Endothelial cell of umbilical vein (primary cell): ENCODE data around the gene CACNA2D1.

Experiments used
- EZH2 ChIP-seq: IDR thresholded peaks from 2 replicates; pipeline ENCODE4 v1.6.1; 2012; ENCODE audit warnings: borderline replicate concordance, low read depth, mild to moderate bottlenecking, moderate library complexity, low read length, inconsistent platforms; ENCODE audit not compliant: severe bottlenecking
- GATA2 ChIP-seq: IDR thresholded peaks from 2 replicates; pipeline ENCODE4 v1.7.0; 2011; ENCODE audit warnings: low read depth, mild to moderate bottlenecking, moderate library complexity, mixed read lengths, low read length; ENCODE audit not compliant: insufficient read length, insufficient read depth
- JUN ChIP-seq: IDR thresholded peaks from 2 replicates; pipeline ENCODE4 v1.6.1; 2011; ENCODE audit warnings: borderline replicate concordance, low read depth; ENCODE audit not compliant: insufficient read length, insufficient read depth
- MYC ChIP-seq: IDR thresholded peaks from one replicate; pipeline ENCODE4 v1.6.1; 2011; ENCODE audit warnings: mild to moderate bottlenecking, low read depth, low read length
- POLR2A ChIP-seq: IDR thresholded peaks from 2 replicates; pipeline ENCODE4 v1.6.1; 2012; ENCODE audit warnings: low read depth, mild to moderate bottlenecking, control low read depth, low read length
- POLR2AphosphoS5 ChIP-seq: IDR thresholded peaks from 2 replicates; pipeline ENCODE4 v1.6.1; 2012; ENCODE audit warnings: low read depth, mild to moderate bottlenecking, control low read depth, low read length, moderate library complexity; ENCODE audit not compliant: insufficient read depth
- TF ChIP-seq, protein P1 (sequence below), 2 donors: IDR thresholded peaks; 1 replicate in 1 of 2; 2 replicates in 1 of 2; pipeline ENCODE4 v1.5.1; 2011; ENCODE audit warnings: low read length in 2 of 2, mild to moderate bottlenecking in 2 of 2, moderate library complexity in 2 of 2, control low read depth in 1 of 2, inconsistent platforms in 1 of 2, low read depth in 1 of 2; ENCODE audit not compliant: insufficient read depth in 1 of 2; ENCODE audit errors: extremely low read depth in 1 of 2
- TF ChIP-seq, protein P2 (sequence below): IDR thresholded peaks from 2 replicates; pipeline ENCODE4 v1.6.1; 2011; ENCODE audit not compliant: insufficient read depth, insufficient read length

DNA sequence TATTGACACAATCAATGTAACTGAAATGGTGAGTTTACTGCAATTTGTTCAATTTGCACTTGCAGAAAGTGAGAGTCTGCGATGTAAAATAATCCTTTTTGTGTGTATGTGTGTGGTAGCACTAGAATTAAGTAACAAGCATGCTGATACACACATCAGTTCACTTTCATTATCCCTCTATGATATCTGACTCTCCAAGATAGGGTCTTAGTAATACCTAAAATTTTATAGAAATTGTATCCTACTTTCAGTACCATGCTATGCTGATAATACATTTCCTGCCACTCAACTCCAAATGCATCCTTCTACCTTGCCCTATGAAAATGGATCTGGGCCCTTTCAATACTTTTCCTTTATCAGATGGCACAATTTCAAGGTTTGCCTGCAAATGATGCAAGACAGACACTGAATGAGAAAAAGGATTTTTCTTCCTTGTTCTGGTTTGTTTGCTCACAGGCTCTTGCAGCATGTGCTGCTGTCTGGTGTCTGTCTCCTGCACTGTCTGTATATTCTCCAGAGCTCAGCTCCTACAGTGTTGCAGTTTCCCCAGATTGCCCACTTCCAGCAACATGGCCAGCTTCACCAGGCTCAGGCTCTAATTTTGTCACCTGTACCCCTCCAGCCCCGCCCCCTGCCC, 375.8 kb downstream of the CACNA2D1 start:
- TF ChIP-seq POLR2A (no peak), EZH2 (no peak), POLR2AphosphoS5 (no peak), GATA2 (no peak), JUN (no peak), MYC (no peak)
- TF ChIP-seq, protein P1, sequence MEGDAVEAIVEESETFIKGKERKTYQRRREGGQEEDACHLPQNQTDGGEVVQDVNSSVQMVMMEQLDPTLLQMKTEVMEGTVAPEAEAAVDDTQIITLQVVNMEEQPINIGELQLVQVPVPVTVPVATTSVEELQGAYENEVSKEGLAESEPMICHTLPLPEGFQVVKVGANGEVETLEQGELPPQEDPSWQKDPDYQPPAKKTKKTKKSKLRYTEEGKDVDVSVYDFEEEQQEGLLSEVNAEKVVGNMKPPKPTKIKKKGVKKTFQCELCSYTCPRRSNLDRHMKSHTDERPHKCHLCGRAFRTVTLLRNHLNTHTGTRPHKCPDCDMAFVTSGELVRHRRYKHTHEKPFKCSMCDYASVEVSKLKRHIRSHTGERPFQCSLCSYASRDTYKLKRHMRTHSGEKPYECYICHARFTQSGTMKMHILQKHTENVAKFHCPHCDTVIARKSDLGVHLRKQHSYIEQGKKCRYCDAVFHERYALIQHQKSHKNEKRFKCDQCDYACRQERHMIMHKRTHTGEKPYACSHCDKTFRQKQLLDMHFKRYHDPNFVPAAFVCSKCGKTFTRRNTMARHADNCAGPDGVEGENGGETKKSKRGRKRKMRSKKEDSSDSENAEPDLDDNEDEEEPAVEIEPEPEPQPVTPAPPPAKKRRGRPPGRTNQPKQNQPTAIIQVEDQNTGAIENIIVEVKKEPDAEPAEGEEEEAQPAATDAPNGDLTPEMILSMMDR (IDR thresholded peaks at IDR 0.05; ENCODE audit: extremely low read depth in 1 of 2, insufficient read depth in 1 of 2, low read depth in 1 of 2, low read length in 2 of 2): no peak
- TF ChIP-seq, protein P2, sequence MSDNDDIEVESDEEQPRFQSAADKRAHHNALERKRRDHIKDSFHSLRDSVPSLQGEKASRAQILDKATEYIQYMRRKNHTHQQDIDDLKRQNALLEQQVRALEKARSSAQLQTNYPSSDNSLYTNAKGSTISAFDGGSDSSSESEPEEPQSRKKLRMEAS: no peak
